DOHH2 (cell line): Measurements from ENCODE around the gene NDUFS1.

Experiments used
- EZH2phosphoT487 ChIP-seq: fragments of 200-600 bp; sonication (generic); IDR thresholded peaks from 2 replicates; pipeline ENCODE4 v1.6.1; 2017; ENCODE audit warnings: borderline replicate concordance, mild to moderate bottlenecking, antibody characterized with exemption, low read length, moderate library complexity, mixed read lengths
- TF ChIP-seq, protein P1 (sequence below): fragments of 200-600 bp; sonication (generic); IDR thresholded peaks from one replicate; pipeline ENCODE4 v1.5.1; 2014; ENCODE audit warnings: antibody characterized with exemption, mild to moderate bottlenecking, low read depth, low read length; ENCODE audit not compliant: poor library complexity, severe bottlenecking

GRCh38 chr2:206150168-206150567 lies 9.1 kb downstream of the NDUFS1 start:
- TF ChIP-seq, protein P1, sequence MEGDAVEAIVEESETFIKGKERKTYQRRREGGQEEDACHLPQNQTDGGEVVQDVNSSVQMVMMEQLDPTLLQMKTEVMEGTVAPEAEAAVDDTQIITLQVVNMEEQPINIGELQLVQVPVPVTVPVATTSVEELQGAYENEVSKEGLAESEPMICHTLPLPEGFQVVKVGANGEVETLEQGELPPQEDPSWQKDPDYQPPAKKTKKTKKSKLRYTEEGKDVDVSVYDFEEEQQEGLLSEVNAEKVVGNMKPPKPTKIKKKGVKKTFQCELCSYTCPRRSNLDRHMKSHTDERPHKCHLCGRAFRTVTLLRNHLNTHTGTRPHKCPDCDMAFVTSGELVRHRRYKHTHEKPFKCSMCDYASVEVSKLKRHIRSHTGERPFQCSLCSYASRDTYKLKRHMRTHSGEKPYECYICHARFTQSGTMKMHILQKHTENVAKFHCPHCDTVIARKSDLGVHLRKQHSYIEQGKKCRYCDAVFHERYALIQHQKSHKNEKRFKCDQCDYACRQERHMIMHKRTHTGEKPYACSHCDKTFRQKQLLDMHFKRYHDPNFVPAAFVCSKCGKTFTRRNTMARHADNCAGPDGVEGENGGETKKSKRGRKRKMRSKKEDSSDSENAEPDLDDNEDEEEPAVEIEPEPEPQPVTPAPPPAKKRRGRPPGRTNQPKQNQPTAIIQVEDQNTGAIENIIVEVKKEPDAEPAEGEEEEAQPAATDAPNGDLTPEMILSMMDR: no peak
- TF ChIP-seq EZH2phosphoT487: no peak
